ENCODE data around the gene RHOU. TPM values are rescaled to one million over a fixed set of nuclear protein-coding genes. Genes with fewer than 3 reads are reported as not detected.

Gene RHOU
- total RNA-seq, 1 experiment from 2014 or later = 1.2 TPM

- TF ChIP-seq CTCF (conservative IDR thresholded peaks at IDR 0.05; ENCODE audit: low read depth, low read length) = no peak
- TF ChIP-seq EZH2 (IDR thresholded peaks at IDR 0.05; ENCODE audit: borderline replicate concordance, low read depth, low read length, poor library complexity, severe bottlenecking) = no peak
- H3K27ac ChIP-seq (ENCODE audit: low read depth, low read length, poor library complexity, severe bottlenecking) = no peak overlapping the region
- peaks cover 3% of the 10 kb centered on the region for H3K27me3 ChIP-seq (replicated peaks; ENCODE audit: insufficient read depth, low read depth, low read length, poor library complexity)
- H3K4me3 ChIP-seq (ENCODE audit: low read depth, low read length, poor library complexity, severe bottlenecking) = no peak overlapping the region
- POLR2A ChIA-PET (ENCODE audit: low non-redundant PET) = no interaction called here
- no peaks in the 10 kb centered on the region for H3K36me3 ChIP-seq (ENCODE audit: insufficient read depth, low read length, poor library complexity, severe bottlenecking)
- BruUV-seq (replicated peaks) = no TSS peak
- H3K4me1 ChIP-seq (ENCODE audit: insufficient read depth, low read length, poor library complexity, severe bottlenecking) = peaks cover 15% of the 10 kb centered on the region
- intact Hi-C loops (cut with micrococcal nuclease; ENCODE audit: unreplicated experiment) = no loop called here
- DNase-seq (ENCODE audit: low spot score) = no peak
- H3K9me3 ChIP-seq (ENCODE audit: low read depth, low read length, poor library complexity, severe bottlenecking) = no peaks in the 10 kb centered on the region
- CTCF ChIA-PET = no interaction called here
Observed at GRCh38 chr1:228778961-228779360, 43.7 kb downstream of the RHOU start.

- Histone ChIP-seq H3K4me3 (ENCODE audit: low read depth, low read length, poor library complexity, severe bottlenecking) (no peak overlapping the region), H3K9me3 (ENCODE audit: low read depth, low read length, poor library complexity, severe bottlenecking) (no peaks in the 10 kb centered on the region), H3K4me1 (ENCODE audit: insufficient read depth, low read length, poor library complexity, severe bottlenecking) (peaks cover 15% of the 10 kb centered on the region), H3K36me3 (ENCODE audit: insufficient read depth, low read length, poor library complexity, severe bottlenecking) (no peaks in the 10 kb centered on the region), H3K27ac (ENCODE audit: low read depth, low read length, poor library complexity, severe bottlenecking) (no peak overlapping the region), H3K27me3 (replicated peaks; ENCODE audit: insufficient read depth, low read depth, low read length, poor library complexity) (peaks cover 3% of the 10 kb centered on the region)
- DNase-seq (ENCODE audit: low spot score) = peak; percentile 81
- intact Hi-C loops (cut with micrococcal nuclease; ENCODE audit: unreplicated experiment) = no loop called here
- TF ChIP-seq CTCF (conservative IDR thresholded peaks at IDR 0.05; ENCODE audit: low read depth, low read length) (no peak), EZH2 (IDR thresholded peaks at IDR 0.05; ENCODE audit: borderline replicate concordance, low read depth, low read length, poor library complexity, severe bottlenecking) (no peak)
- BruUV-seq (replicated peaks) = no TSS peak
- CTCF ChIA-PET = interaction anchor here (0.6 to 1.0 kb wide), 2 partner anchors 117 to 677 kb away, joined by 3 to 7 read pairs; no protein-coding TSS in a partner anchor
- POLR2A ChIA-PET (ENCODE audit: low non-redundant PET) = interaction anchor here (0.5 kb wide), 1 partner anchor 76 kb away, joined by 3 read pairs; no protein-coding TSS in a partner anchor
Observed at GRCh38 chr1:228781161-228781808, 46.0 kb downstream of the RHOU start.

- TF ChIP-seq EZH2 (IDR thresholded peaks at IDR 0.05; ENCODE audit: borderline replicate concordance, low read depth, low read length, poor library complexity, severe bottlenecking) (no peak), CTCF (conservative IDR thresholded peaks at IDR 0.05; ENCODE audit: low read depth, low read length) (no peak)
- DNase-seq (ENCODE audit: low spot score) = no peak
- Histone ChIP-seq H3K4me1 (ENCODE audit: insufficient read depth, low read length, poor library complexity, severe bottlenecking) (peaks cover 15% of the 10 kb centered on the region), H3K36me3 (ENCODE audit: insufficient read depth, low read length, poor library complexity, severe bottlenecking) (no peaks in the 10 kb centered on the region), H3K27ac (ENCODE audit: low read depth, low read length, poor library complexity, severe bottlenecking) (no peak overlapping the region), H3K27me3 (replicated peaks; ENCODE audit: insufficient read depth, low read depth, low read length, poor library complexity) (peaks cover 3% of the 10 kb centered on the region), H3K4me3 (ENCODE audit: low read depth, low read length, poor library complexity, severe bottlenecking) (no peak overlapping the region), H3K9me3 (ENCODE audit: low read depth, low read length, poor library complexity, severe bottlenecking) (no peaks in the 10 kb centered on the region)
- intact Hi-C loops (cut with micrococcal nuclease; ENCODE audit: unreplicated experiment) = no loop called here
- no TSS peak for BruUV-seq (replicated peaks)
- ChIA-PET POLR2A (ENCODE audit: low non-redundant PET) (no interaction called here), CTCF (interaction anchor here (0.6 kb wide), 1 partner anchor 677 kb away, joined by 7 read pairs; no protein-coding TSS in a partner anchor)
Observed at GRCh38 chr1:228781809-228782661, 46.8 kb downstream of the RHOU start.

Data from A673 (cell line).